Tibial artery (tissue), 4 donors: Measurements from ENCODE around the gene PROSER2.

Experiments used
- DNase-seq, 2 donors: peaks; one replicate each; pipeline ENCODE4 v3.0.0-alpha.2; 2019
- H3K27ac ChIP-seq, 2 donors: fragments of 200-600 bp; sonication (generic) in 1 of 2; 1 replicate in 1 of 2; 2 replicates in 1 of 2; pipeline ENCODE4 v1.5.1; 2018 to 2019; ENCODE audit warnings: mild to moderate bottlenecking in 1 of 2
- H3K27me3 ChIP-seq, 2 donors: fragments of 200-600 bp; sonication (generic) in 1 of 2; one replicate each; pipeline versions ENCODE4 v1.5.1 to v1.6.0; 2016 to 2019
- H3K36me3 ChIP-seq, 3 donors: fragments of 200-600 bp; sonication (generic) in 2 of 3; one replicate each; pipeline ENCODE4 v1.5.1; 2016 to 2019; ENCODE audit warnings: mild to moderate bottlenecking in 2 of 3
- H3K4me1 ChIP-seq, 4 donors: fragments of 200-600 bp; sonication (generic) in 2 of 4; 1 replicate in 3 of 4; 2 replicates in 1 of 4; pipeline ENCODE4 v1.5.1; 2016 to 2019
- H3K4me3 ChIP-seq, 2 donors: fragments of 200-600 bp; sonication (generic) in 1 of 2; 1 replicate in 1 of 2; 2 replicates in 1 of 2; pipeline ENCODE4 v1.5.1; 2018 to 2019; ENCODE audit warnings: mild to moderate bottlenecking in 2 of 2
- H3K9me3 ChIP-seq, 3 donors: fragments of 200-600 bp; sonication (generic) in 1 of 3; one replicate each; pipeline ENCODE4 v1.5.1; 2016 to 2019
- CTCF ChIP-seq, 2 experiments: fragments of 200-600 bp in 1 of 2; fragments of 450-650 bp in 1 of 2; IDR thresholded peaks; one replicate each; pipeline ENCODE4 v1.5.1; 2017 to 2019; ENCODE audit warnings: antibody characterized with exemption in 2 of 2, mild to moderate bottlenecking in 1 of 2, moderate library complexity in 1 of 2
- intact Hi-C: fragments of 100-400 bp; cut with DNase I; formaldehyde crosslinking; loops from one replicate; pipeline ENCODE4 v1.15.0; 2023; ENCODE audit warnings: low total_unique reads

PROSER2 gene

GRCh38 chr10:11835704-11836103, 12.5 kb downstream of the PROSER2 start:
- TF ChIP-seq CTCF (IDR thresholded peaks at IDR 0.05), result no peak

GRCh38 chr10:11837372-11838161, 14.4 kb downstream of the PROSER2 start:
- Histone ChIP-seq H3K36me3 (no peaks in the 10 kb centered on the region), H3K4me1 (no peaks in the 10 kb centered on the region), H3K27ac (no peak overlapping the region), H3K27me3 (no peaks in the 10 kb centered on the region), H3K4me3 (no peak overlapping the region), H3K9me3 (no peaks in the 10 kb centered on the region)
- TF ChIP-seq CTCF (IDR thresholded peaks at IDR 0.05), result no peak
- intact Hi-C loops, result no loop called here
- DNase-seq, result no peak

More at GRCh38 chr10:11835704-11836103, 12.5 kb downstream of the PROSER2 start:
- Histone ChIP-seq H3K4me3 (no peak overlapping the region), H3K36me3 (no peaks in the 10 kb centered on the region), H3K9me3 (no peaks in the 10 kb centered on the region), H3K27me3 (no peaks in the 10 kb centered on the region), H3K27ac (no peak overlapping the region), H3K4me1 (no peaks in the 10 kb centered on the region)
- DNase-seq, result no peak
- intact Hi-C loops, result no loop called here

GRCh38 chr10:11838298-11838852, 15.2 kb downstream of the PROSER2 start:
- no peaks in the 10 kb centered on the region for H3K9me3 ChIP-seq
- intact Hi-C loops, result no loop called here
- H3K36me3 ChIP-seq, result no peaks in the 10 kb centered on the region
- no peaks in the 10 kb centered on the region for H3K27me3 ChIP-seq
- TF ChIP-seq CTCF (IDR thresholded peaks at IDR 0.05), result no peak
- DNase-seq, result no peak
- H3K27ac ChIP-seq, result no peak overlapping the region
- H3K4me1 ChIP-seq, result no peaks in the 10 kb centered on the region
- no peak overlapping the region for H3K4me3 ChIP-seq

GRCh38 chr10:11841375-11841774, 18.2 kb downstream of the PROSER2 start:
- no peak for TF ChIP-seq CTCF (IDR thresholded peaks at IDR 0.05)
- Histone ChIP-seq H3K27me3 (no peaks in the 10 kb centered on the region), H3K9me3 (no peaks in the 10 kb centered on the region), H3K27ac (no peak overlapping the region), H3K4me3 (no peak overlapping the region), H3K4me1 (no peaks in the 10 kb centered on the region), H3K36me3 (no peaks in the 10 kb centered on the region)
- DNase-seq, result no peak
- intact Hi-C loops, result no loop called here

GRCh38 chr10:11842411-11842810, 19.3 kb downstream of the PROSER2 start:
- H3K27me3 ChIP-seq, result no peaks in the 10 kb centered on the region
- no peaks in the 10 kb centered on the region for H3K9me3 ChIP-seq
- TF ChIP-seq CTCF (IDR thresholded peaks at IDR 0.05), result no peak
- H3K4me1 ChIP-seq, result no peaks in the 10 kb centered on the region
- intact Hi-C loops, result no loop called here
- H3K36me3 ChIP-seq, result no peaks in the 10 kb centered on the region
- no peak overlapping the region for H3K4me3 ChIP-seq
- DNase-seq, result no peak
- H3K27ac ChIP-seq, result no peak overlapping the region
